ENCODE measurements around the gene RPS21. TPM values are rescaled to one million over a fixed set of nuclear protein-coding genes. Genes with fewer than 3 reads are reported as not detected.

RPS21 gene
- total RNA-seq, 1 donor from 2014 or later = 1,737 TPM

GRCh38 chr20:62413025-62413570 is 26.2 kb downstream of the RPS21 start:
- FAIRE-seq (no peak), DNase-seq (ENCODE audit: low read depth) (no peak)
- no peaks in the 10 kb centered on the region for H3K27me3 ChIP-seq (ENCODE audit: control insufficient read depth, insufficient read depth, low read length)
- no peak for TF ChIP-seq CTCF (IDR thresholded peaks at IDR 0.05; ENCODE audit: insufficient read depth, low read length, severe bottlenecking)
- no peak overlapping the region for H3K4me3 ChIP-seq (ENCODE audit: low read depth, low read length)
- H3K36me3 ChIP-seq (ENCODE audit: control insufficient read depth, insufficient read depth, low read length) = no peaks in the 10 kb centered on the region

DNA sequence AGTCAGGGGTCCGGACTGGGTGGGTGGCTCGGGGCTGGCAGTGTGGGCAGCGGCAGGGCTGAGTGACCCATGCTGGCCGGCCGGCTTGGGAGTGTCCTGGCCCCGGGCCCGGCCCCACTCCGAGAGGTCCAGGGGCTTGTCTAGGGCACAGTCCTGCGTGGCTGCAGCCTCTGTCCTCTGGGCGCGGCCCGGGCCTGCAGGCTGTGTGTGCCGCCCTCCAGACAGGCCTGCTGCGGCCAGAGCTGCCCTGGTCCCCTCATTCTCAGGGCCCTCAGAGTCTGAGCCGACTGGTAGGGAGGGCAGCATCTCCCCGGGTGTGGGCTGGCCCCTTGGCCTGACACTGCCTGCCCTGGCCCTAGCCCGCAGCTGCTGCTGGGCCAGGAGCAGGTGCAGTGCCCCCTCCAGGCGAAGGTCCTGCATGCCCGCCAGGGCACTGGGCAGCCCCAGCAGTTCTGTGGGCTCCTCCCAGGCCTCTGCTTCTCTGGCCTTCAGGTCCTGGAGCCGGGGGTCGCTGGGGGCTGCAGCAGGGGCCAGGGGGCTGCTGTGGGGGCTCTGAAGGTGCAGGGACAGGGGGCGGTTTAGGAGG is 27.1 kb downstream of the RPS21 start:
- DNase-seq (ENCODE audit: low read depth) (no peak), FAIRE-seq (no peak)
- Histone ChIP-seq H3K27me3 (ENCODE audit: control insufficient read depth, insufficient read depth, low read length) (no peaks in the 10 kb centered on the region), H3K4me3 (ENCODE audit: low read depth, low read length) (no peak overlapping the region), H3K36me3 (ENCODE audit: control insufficient read depth, insufficient read depth, low read length) (no peaks in the 10 kb centered on the region)
- TF ChIP-seq CTCF (IDR thresholded peaks at IDR 0.05; ENCODE audit: insufficient read depth, low read length, severe bottlenecking) = peak; percentile 15

- FAIRE-seq = no peak
- no peaks in the 10 kb centered on the region for H3K27me3 ChIP-seq (ENCODE audit: control insufficient read depth, insufficient read depth, low read length)
- TF ChIP-seq CTCF (IDR thresholded peaks at IDR 0.05; ENCODE audit: insufficient read depth, low read length, severe bottlenecking) = no peak
Observed at GRCh38 chr20:62415354-62416111, 28.6 kb downstream of the RPS21 start.

DNA sequence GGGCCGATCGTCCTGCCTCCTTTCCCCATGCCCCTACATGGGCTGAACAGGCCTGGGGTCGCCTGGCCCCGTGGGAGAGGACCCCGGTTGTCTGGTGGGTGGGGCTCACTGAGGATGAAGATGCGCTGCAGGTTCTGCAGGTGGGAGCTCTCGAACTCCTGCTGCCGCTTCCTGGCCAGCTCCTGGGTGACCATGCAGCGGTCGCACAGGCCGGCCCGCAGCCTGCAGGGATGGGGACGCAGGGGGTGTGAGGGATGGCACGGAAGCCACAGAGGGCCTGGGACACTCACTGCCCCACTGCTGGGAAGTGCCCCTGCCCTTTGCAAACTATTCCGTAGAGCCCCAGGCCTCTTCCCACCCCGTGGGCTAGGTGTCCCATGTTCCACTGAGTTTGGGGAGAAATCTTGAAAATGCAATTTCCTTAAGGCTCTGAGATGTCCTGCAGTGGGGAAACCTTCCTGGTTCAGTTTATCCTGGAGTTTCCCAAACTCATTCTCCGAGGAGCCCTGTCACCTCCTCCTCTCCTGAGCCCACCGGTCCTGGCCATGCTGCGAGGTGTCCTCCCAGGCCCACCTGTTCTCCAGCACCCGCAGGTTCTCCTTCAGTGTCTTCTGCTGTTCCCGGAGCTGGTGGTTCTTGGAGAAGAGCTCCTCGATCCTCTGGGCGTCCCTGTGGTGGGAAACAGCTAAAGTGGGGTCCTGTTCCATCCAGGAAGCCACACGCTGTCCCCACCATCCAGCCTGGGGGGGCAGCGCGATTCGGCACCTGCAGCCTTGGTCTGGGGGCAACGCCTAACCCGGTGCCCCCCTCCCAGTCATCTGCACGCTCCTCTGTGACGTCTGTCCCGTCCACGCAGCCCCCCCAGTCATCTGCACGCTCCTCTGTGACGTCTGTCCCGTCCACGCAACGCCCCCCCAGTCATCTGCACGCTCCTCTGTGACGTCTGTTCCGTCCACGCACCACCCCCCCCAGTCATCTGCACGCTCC is 30.0 kb downstream of the RPS21 start:
- Histone ChIP-seq H3K27me3 (ENCODE audit: control insufficient read depth, insufficient read depth, low read length) (no peaks in the 10 kb centered on the region), H3K4me3 (ENCODE audit: low read depth, low read length) (no peak overlapping the region), H3K36me3 (ENCODE audit: control insufficient read depth, insufficient read depth, low read length) (no peaks in the 10 kb centered on the region)
- TF ChIP-seq CTCF (IDR thresholded peaks at IDR 0.05; ENCODE audit: insufficient read depth, low read length, severe bottlenecking) = no peak
- no peak for FAIRE-seq
- no peak for DNase-seq (ENCODE audit: low read depth)

More at GRCh38 chr20:62415354-62416111, 28.6 kb downstream of the RPS21 start:
- Histone ChIP-seq H3K4me3 (ENCODE audit: low read depth, low read length) (no peak overlapping the region), H3K36me3 (ENCODE audit: control insufficient read depth, insufficient read depth, low read length) (no peaks in the 10 kb centered on the region)
- DNase-seq (ENCODE audit: low read depth) = no peak

GRCh38 chr20:62417981-62418708 is 31.2 kb downstream of the RPS21 start:
- TF ChIP-seq CTCF (IDR thresholded peaks at IDR 0.05; ENCODE audit: insufficient read depth, low read length, severe bottlenecking) = no peak
- H3K4me3 ChIP-seq (ENCODE audit: low read depth, low read length) = no peak overlapping the region
- H3K27me3 ChIP-seq (ENCODE audit: control insufficient read depth, insufficient read depth, low read length) = peaks cover 2% of the 10 kb centered on the region
- H3K36me3 ChIP-seq (ENCODE audit: control insufficient read depth, insufficient read depth, low read length) = no peaks in the 10 kb centered on the region
- FAIRE-seq (no peak), DNase-seq (ENCODE audit: low read depth) (no peak)

All from bronchial epithelial cell (primary cell).